H7 (cell line): Measurements from ENCODE around the gene TTYH1. TPM values are rescaled to one million over a fixed set of nuclear protein-coding genes. Genes with fewer than 3 reads are reported as not detected.
"Not testable (repeated sequence)": the region's sequence is repeated elsewhere in the genome, so short reads cannot be mapped to it uniquely, and the experiment has no call there.

Experiments
- DNase-seq: peaks from one replicate; pipeline ENCODE4 v3.0.0; 2012
- H3K27me3 ChIP-seq: 2 replicates; pipeline ENCODE4 v1.6.0; 2011; ENCODE audit warnings: mild to moderate bottlenecking, low read length; ENCODE audit not compliant: control insufficient read depth, insufficient read depth
- H3K36me3 ChIP-seq: replicated peaks from 2 replicates; pipeline ENCODE4 v1.5.1; 2011; ENCODE audit warnings: low read length; ENCODE audit not compliant: control insufficient read depth, insufficient read depth
- H3K4me3 ChIP-seq: 2 replicates; pipeline ENCODE4 v1.5.1; 2011; ENCODE audit warnings: low read depth, mild to moderate bottlenecking, control low read depth, low read length, moderate library complexity; ENCODE audit not compliant: insufficient read depth
- total RNA-seq: library from RNA; depleted of rRNA; stranded (reverse); fragments of >200 nt; shearing (Covaris generic); gene quantifications from 2 replicates; pipeline ENCODE4 v1.2.3, GENCODE V29; 2014; rRNA removed

The TTYH1 gene
- 13.4 and 17.7 TPM in 2 replicates for total RNA-seq

DNA sequence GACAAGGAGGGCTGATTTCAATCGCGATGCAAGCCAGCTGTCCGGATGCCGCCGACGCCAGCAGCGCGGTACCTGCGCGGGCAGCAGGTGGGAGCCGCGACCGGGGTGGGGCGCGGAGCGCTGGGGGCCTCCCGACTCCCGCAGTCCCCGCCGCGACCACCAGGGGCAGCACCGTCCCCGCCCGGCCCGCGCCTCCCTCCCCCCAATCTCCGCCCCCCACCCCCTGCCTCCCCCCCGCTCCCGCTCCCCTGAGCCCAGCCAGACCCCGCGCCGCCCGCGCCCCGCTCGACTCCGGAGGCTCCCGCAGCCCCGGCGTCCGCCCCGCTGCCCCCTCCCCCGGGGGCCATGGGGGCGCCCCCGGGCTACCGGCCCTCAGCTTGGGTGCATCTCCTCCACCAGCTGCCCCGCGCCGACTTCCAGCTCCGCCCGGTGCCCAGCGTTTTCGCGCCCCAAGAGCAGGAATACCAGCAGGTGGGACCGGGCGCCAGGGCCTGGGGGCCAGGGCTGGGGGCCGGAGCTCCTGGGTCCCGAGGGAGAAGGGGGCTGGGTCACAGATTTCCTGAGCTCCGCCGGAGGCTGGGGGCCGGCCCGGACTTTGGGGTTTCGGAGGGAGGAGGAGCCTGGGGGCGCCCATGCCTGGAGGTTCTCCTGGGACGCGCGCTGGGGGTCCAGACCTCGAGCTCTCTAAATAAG lies at the start of gene TTYH1:
Gene TTYH1, plus strand, starts transcription at position 257 of the 693 bp plus-strand sequence. Its CDS starts 89 bp downstream, at position 346.
- DNase-seq: peak; percentile 99
- Histone ChIP-seq H3K36me3 (no peaks in the 10 kb centered on the region; the same call in 1 of the 2 replicates), H3K4me3 (peak within 1 kb of the TSS; percentile 49), H3K27me3 (peaks cover 33% of the 10 kb centered on the region)

DNA sequence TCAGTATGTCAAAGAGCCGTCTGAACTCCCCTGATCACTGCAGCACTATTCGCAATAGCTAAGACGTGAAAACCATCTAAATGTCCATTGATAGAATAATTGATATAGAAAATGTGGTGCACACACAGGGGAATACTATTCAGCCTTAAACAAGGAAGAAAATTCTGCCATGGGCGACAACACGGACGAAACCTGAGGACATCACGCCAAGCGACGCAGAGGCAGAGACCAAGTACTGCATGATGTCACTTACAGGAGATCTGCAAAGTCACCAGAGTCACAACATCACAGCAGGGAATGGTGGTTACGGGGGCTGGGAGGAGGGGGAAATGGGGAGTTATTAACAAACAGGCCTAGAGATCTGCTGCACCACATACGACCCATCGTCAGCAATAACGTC lies 49.5 kb upstream of the TTYH1 start:
- not testable (repeated sequence) for H3K36me3 ChIP-seq, H3K27me3 ChIP-seq, H3K4me3 ChIP-seq, DNase-seq

- Histone ChIP-seq H3K27me3 (no peaks in the 10 kb centered on the region), H3K4me3 (no peak overlapping the region), H3K36me3 (no peaks in the 10 kb centered on the region)
- no peak for DNase-seq
Measured at GRCh38 chr19:54366811-54367210, 48.5 kb upstream of the TTYH1 start.

GRCh38 chr19:54369082-54369687 lies 46.1 kb upstream of the TTYH1 start:
- Histone ChIP-seq H3K36me3 (no peaks in the 10 kb centered on the region), H3K27me3 (no peaks in the 10 kb centered on the region), H3K4me3 (no peak overlapping the region)
- no peak for DNase-seq

- H3K4me3 ChIP-seq, H3K27me3 ChIP-seq, DNase-seq, H3K36me3 ChIP-seq: not testable (repeated sequence)
Measured at GRCh38 chr19:54369688-54370433, 45.4 kb upstream of the TTYH1 start.

DNA sequence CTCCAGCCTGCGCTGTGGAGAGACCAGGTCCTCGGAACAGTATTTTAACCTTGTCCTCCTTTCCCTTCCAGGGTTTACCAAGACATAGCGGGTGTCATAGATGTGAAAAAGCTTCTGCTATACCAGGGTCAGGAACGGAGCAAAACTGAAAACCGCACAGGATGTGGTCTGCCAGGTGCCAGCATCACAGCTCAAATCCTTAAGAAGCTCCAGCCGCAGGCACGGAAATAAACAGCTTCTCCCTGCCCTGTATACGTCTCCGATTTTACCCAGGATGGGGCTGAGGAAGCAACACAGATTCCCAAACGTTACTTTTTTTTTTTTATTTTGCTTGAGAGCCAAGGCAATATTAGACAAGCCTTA lies 44.8 kb upstream of the TTYH1 start:
- not testable (repeated sequence) for H3K36me3 ChIP-seq, H3K4me3 ChIP-seq, DNase-seq, H3K27me3 ChIP-seq

DNA sequence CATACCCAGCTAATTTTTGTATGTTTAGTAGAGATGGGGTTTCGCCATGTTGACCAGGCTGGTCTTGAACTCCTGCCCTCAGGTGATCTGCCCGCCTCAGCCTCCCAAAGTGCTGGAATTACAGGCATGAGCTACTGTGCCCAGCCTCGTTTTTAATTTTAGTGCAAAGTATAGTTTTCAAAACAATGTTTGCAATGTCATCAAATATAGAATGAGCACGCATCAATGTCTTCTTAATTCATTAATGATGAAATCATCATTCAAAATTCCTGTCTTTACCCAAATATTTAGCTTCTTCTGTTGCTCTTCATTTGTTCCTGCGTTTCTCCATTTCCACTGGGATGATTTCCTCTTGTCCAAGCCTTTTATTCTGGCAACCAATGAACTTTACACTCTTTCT lies 43.8 kb upstream of the TTYH1 start:
- H3K36me3 ChIP-seq, DNase-seq, H3K4me3 ChIP-seq, H3K27me3 ChIP-seq: not testable (repeated sequence)

DNA sequence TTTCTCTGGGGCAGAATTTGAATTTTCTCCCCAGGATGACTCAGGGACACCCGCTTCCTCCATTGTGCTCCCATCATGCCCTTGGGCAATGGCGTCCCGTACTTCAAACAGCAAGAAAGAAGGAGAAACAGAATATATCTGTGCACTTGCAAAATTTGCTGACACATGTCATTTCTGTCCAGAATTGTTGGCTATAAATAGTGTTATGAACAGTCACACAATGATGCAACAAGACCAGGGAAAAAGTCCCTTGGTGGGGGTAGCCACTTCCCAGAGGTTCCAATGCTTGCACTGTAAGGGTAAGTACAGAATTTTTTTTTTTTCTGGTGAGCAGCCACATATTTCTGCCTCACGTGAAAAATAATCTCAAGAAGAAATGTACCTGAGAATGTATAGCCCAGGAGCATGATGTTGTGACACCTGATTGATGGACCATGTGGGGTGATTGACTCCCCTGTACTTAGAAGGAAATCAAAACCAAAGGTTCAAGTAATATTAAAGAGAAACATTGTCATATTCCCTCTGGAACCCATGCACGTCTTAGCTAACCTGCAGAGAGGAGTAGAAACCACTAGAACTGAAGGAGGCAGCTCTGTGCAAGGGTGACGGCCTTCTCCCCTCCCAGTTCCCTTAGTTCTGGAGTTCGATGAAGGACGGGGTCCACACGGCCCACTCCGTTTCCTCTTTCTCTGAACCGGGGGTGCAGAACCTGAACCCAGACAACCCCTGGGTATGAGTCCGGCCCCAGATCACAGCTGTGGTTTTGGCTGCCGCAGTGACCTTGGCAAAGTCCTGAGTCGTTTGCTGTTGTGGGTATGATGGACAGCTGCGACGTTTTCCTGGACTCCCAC lies 41.3 kb upstream of the TTYH1 start:
- H3K27me3 ChIP-seq: no peaks in the 10 kb centered on the region
- H3K36me3 ChIP-seq: no peaks in the 10 kb centered on the region
- no peak overlapping the region for H3K4me3 ChIP-seq
- no peak for DNase-seq

DNA sequence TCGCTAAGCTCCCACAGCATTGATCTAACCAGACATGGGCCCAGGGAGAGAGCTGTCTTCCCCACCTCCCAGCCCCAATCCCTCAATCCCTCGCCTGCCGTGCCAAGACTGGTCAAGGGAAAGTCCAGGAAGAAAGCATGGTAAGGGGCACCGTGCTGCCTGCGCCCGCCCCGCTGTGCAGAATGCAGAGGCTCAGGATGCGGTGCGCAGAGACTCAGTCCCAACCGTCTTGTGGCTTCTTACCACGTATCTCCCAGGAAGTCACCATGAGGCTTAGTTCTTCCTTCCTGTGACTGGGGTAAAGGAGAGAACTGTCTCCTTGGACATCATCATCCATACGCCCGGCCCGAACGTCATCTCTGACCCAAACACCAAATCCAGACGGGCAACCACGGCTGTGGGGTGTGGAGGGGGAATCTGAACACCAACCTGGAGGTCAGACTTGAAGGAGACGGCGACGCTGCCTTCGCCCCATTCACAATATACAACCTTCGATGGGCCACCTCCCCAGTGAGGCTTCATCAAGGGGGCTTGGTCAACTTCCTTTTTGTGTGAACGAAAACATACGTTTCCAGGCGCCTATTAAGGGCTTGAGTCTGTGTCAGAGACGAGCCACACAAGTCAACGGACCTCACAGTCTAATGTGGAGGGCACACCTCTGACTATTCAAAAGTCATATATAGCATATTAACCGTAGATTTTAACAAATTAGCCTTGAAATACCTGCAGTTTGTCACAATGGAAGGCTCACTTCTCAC lies 39.9 kb upstream of the TTYH1 start:
- H3K4me3 ChIP-seq, H3K27me3 ChIP-seq, H3K36me3 ChIP-seq, DNase-seq: not testable (repeated sequence)

GRCh38 chr19:54376610-54377285 lies 38.5 kb upstream of the TTYH1 start:
- H3K4me3 ChIP-seq: no peak overlapping the region
- H3K36me3 ChIP-seq: no peaks in the 10 kb centered on the region
- no peak for DNase-seq
- H3K27me3 ChIP-seq: 0 out of 2 replicates have a peak, but pooled peaks cover 2% of the 10 kb centered on the region

- Histone ChIP-seq H3K27me3 (0 out of 2 replicates have a peak, but pooled peaks cover 2% of the 10 kb centered on the region), H3K4me3 (no peak overlapping the region), H3K36me3 (no peaks in the 10 kb centered on the region)
- no peak for DNase-seq
Measured at GRCh38 chr19:54379187-54379678, 36.0 kb upstream of the TTYH1 start.

GRCh38 chr19:54380897-54381296 lies 34.4 kb upstream of the TTYH1 start:
- Histone ChIP-seq H3K36me3 (no peaks in the 10 kb centered on the region), H3K4me3 (no peak overlapping the region), H3K27me3 (0 out of 2 replicates have a peak, but pooled peaks cover 2% of the 10 kb centered on the region)
- no peak for DNase-seq

DNA sequence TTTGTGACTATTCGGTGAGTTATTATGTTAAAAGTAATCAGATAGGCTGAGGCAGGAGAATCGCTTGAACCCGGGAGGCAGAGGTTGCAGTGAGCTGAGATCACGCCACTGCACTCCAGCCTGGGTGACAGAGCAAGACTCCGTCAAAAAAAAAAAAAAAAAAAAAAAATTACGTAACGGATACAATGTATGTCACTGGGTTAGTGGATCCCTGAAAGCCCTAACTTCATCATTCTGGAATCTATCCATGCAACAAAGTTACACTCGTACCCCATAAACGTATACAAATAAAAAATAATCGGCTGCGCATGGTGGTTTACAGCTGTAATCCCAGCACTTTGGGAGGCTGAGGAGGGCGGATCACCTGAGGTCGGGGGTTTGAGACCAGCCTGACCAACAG lies 33.2 kb upstream of the TTYH1 start:
- not testable (repeated sequence) for DNase-seq

More for the DNA sequence above, 33.2 kb upstream of the TTYH1 start:
- not testable (repeated sequence) for H3K4me3 ChIP-seq, H3K36me3 ChIP-seq, H3K27me3 ChIP-seq
